GM18870 (cell line): ENCODE measurements around the gene SLC9B1.

Experiments used
- ATAC-seq: cut with Tn5 transposase; IDR thresholded peaks from one replicate; pipeline ENCODE4 v1.9.1; 2021; ENCODE audit warnings: moderate library complexity; ENCODE audit not compliant: unreplicated experiment

The SLC9B1 gene

GRCh38 chr4:103019308-103020124, at the start of gene SLC9B1:
Gene SLC9B1, minus strand, starts transcription at chr4:103019705. Its CDS starts 27,994 bp downstream, at chr4:102991711.
- peak; percentile 80 for ATAC-seq

GRCh38 chr4:103067841-103068547, 48.5 kb upstream of the SLC9B1 start:
- no peak for ATAC-seq

- no peak for ATAC-seq
Measured at GRCh38 chr4:103060453-103061148, 41.1 kb upstream of the SLC9B1 start.

- no peak for ATAC-seq
Measured at GRCh38 chr4:103054030-103054429, 34.5 kb upstream of the SLC9B1 start.

- no peak for ATAC-seq
Measured at GRCh38 chr4:103052779-103053178, 33.3 kb upstream of the SLC9B1 start.

- ATAC-seq, result no peak
Measured at GRCh38 chr4:103052145-103052544, 32.6 kb upstream of the SLC9B1 start.

- no peak for ATAC-seq
Measured at GRCh38 chr4:103050736-103051436, 31.4 kb upstream of the SLC9B1 start.

- ATAC-seq, result peak; percentile 89
Measured at GRCh38 chr4:103046416-103047290, 27.1 kb upstream of the SLC9B1 start.

- ATAC-seq, result no peak
Measured at GRCh38 chr4:103044183-103044582, 24.7 kb upstream of the SLC9B1 start.

- no peak for ATAC-seq
Measured at GRCh38 chr4:103036169-103036568, 16.7 kb upstream of the SLC9B1 start.

- ATAC-seq, result peak; percentile 63
Measured at GRCh38 chr4:103032574-103032973, 13.1 kb upstream of the SLC9B1 start.

GRCh38 chr4:103030791-103031190, 11.3 kb upstream of the SLC9B1 start:
- no peak for ATAC-seq

GRCh38 chr4:103029300-103029699, 9.8 kb upstream of the SLC9B1 start:
- no peak for ATAC-seq

GRCh38 chr4:103026868-103027267, 7.4 kb upstream of the SLC9B1 start:
- ATAC-seq, result no peak

- no peak for ATAC-seq
Measured at GRCh38 chr4:103024996-103025395, 5.5 kb upstream of the SLC9B1 start.

- ATAC-seq, result no peak
Measured at GRCh38 chr4:103021120-103021519, 1.6 kb upstream of the SLC9B1 start.

GRCh38 chr4:103018391-103019307, 856 bp downstream of the SLC9B1 start:
- ATAC-seq, result no peak

GRCh38 chr4:103012551-103012950, 7.0 kb downstream of the SLC9B1 start:
- ATAC-seq, result no peak

- no peak for ATAC-seq
Measured at GRCh38 chr4:103012060-103012459, 7.4 kb downstream of the SLC9B1 start.
